ENCODE measurements around the gene TEKT2. TPM values are rescaled to one million over a fixed set of nuclear protein-coding genes. Genes with fewer than 3 reads are reported as not detected.

TEKT2 gene
- total RNA-seq, 1 donor from 2014 or later = 9.3 TPM

GRCh38 chr1:36133484-36133883 lies 49.6 kb downstream of the TEKT2 start:
- Histone ChIP-seq H3K9me3 (no peaks in the 10 kb centered on the region), H3K36me3 (peaks cover 26% of the 10 kb centered on the region), H3K4me1 (peaks cover 23% of the 10 kb centered on the region), H3K27me3 (ENCODE audit: low read depth) (no peaks in the 10 kb centered on the region), H3K27ac (no peak overlapping the region), H3K4me3 (no peak overlapping the region)
- peak; percentile 12 to 54 for ATAC-seq
- TF ChIP-seq CTCF (IDR thresholded peaks at IDR 0.05) = no peak
- no peak for DNase-seq
- intact Hi-C loops (cut with DNase I) = no loop called here

- no peak for ATAC-seq
- H3K4me1 ChIP-seq = peaks cover 23% of the 10 kb centered on the region
- no peak overlapping the region for H3K4me3 ChIP-seq
- H3K36me3 ChIP-seq = peaks cover 31% of the 10 kb centered on the region
- no peaks in the 10 kb centered on the region for H3K9me3 ChIP-seq
- no peak for DNase-seq
- no peaks in the 10 kb centered on the region for H3K27me3 ChIP-seq (ENCODE audit: low read depth)
- intact Hi-C loops (cut with DNase I) = no loop called here
- no peak for TF ChIP-seq CTCF (IDR thresholded peaks at IDR 0.05)
- H3K27ac ChIP-seq = no peak overlapping the region
Measured at GRCh38 chr1:36134031-36134430, 50.1 kb downstream of the TEKT2 start.

GRCh38 chr1:36134505-36135329 lies 50.8 kb downstream of the TEKT2 start:
- no peaks in the 10 kb centered on the region for H3K27me3 ChIP-seq (ENCODE audit: low read depth)
- intact Hi-C loops (cut with DNase I) = no loop called here
- DNase-seq = no peak
- peak; percentile 68 for TF ChIP-seq CTCF (IDR thresholded peaks at IDR 0.05)
- peak overlapping the region; percentile 18 for H3K27ac ChIP-seq
- H3K4me1 ChIP-seq = peaks cover 23% of the 10 kb centered on the region
- peaks cover 38% of the 10 kb centered on the region for H3K36me3 ChIP-seq
- no peaks in the 10 kb centered on the region for H3K9me3 ChIP-seq
- H3K4me3 ChIP-seq = no peak overlapping the region
- ATAC-seq = peak; percentile 71 to 74

GRCh38 chr1:36135330-36135667 lies 51.4 kb downstream of the TEKT2 start:
- intact Hi-C loops (cut with DNase I) = no loop called here
- no peak for TF ChIP-seq CTCF (IDR thresholded peaks at IDR 0.05)
- DNase-seq (no peak), ATAC-seq (no peak)
- H3K36me3 ChIP-seq = peaks cover 42% of the 10 kb centered on the region
- H3K4me3 ChIP-seq = no peak overlapping the region
- H3K27ac ChIP-seq = peak overlapping the region; percentile 18
- no peaks in the 10 kb centered on the region for H3K27me3 ChIP-seq (ENCODE audit: low read depth)
- peaks cover 23% of the 10 kb centered on the region for H3K4me1 ChIP-seq
- no peaks in the 10 kb centered on the region for H3K9me3 ChIP-seq

- H3K27ac ChIP-seq = peak overlapping the region; percentile 31
- H3K4me1 ChIP-seq = peaks cover 23% of the 10 kb centered on the region
- H3K36me3 ChIP-seq = peaks cover 42% of the 10 kb centered on the region
- no peaks in the 10 kb centered on the region for H3K9me3 ChIP-seq
- DNase-seq = no peak
- no peak overlapping the region for H3K4me3 ChIP-seq
- intact Hi-C loops (cut with DNase I) = no loop called here
- ATAC-seq = peak in 1 of 2 donors; percentile 19
- no peak for TF ChIP-seq CTCF (IDR thresholded peaks at IDR 0.05)
- H3K27me3 ChIP-seq (ENCODE audit: low read depth) = no peaks in the 10 kb centered on the region
Measured at GRCh38 chr1:36135796-36136195, 51.9 kb downstream of the TEKT2 start.
